Brain microvascular endothelial cell (primary cell): ENCODE measurements around the gene SMIM35.

Experiments used
- DNase-seq: peaks from one replicate; pipeline ENCODE4 v3.0.0-alpha.2; 2020
- H3K27ac ChIP-seq: fragments of 250-450 bp; sonication (Bioruptor Pico); 2 replicates; pipeline ENCODE4 v1.5.1; 2020; ENCODE audit warnings: mild to moderate bottlenecking, moderate library complexity
- H3K27me3 ChIP-seq: fragments of 250-450 bp; sonication (Bioruptor Pico); replicated peaks from 2 replicates; pipeline ENCODE4 v1.5.1; 2020; ENCODE audit warnings: mild to moderate bottlenecking
- H3K36me3 ChIP-seq: fragments of 250-450 bp; sonication (Bioruptor Pico); replicated peaks from 2 replicates; pipeline ENCODE4 v1.5.1; 2020; ENCODE audit warnings: mild to moderate bottlenecking
- H3K4me3 ChIP-seq: 2 replicates; pipeline ENCODE4 v1.5.1; 2011; ENCODE audit warnings: low read depth, mild to moderate bottlenecking, control low read depth, low read length, moderate library complexity
- CTCF ChIP-seq: IDR thresholded peaks from 2 replicates; pipeline ENCODE4 v1.5.1; 2011; ENCODE audit warnings: low read depth, mild to moderate bottlenecking, moderate library complexity, low read length, control low read depth, inconsistent platforms; ENCODE audit errors: missing control alignments
- in situ Hi-C: cut with HindIII; loops from 2 replicates; pipeline ENCODE4 v1.10.0; 2017; ENCODE audit warnings: low sequenced_read_pairs, low pct_ligation_motif_present

The SMIM35 gene

GRCh38 chr11:118057251-118058145 is 29.3 kb downstream of the SMIM35 start:
- TF ChIP-seq CTCF, result no peak
- H3K27ac ChIP-seq, result no peak overlapping the region
- H3K27me3 ChIP-seq, result no peaks in the 10 kb centered on the region
- in situ Hi-C loops, result no loop called here
- H3K36me3 ChIP-seq, result no peaks in the 10 kb centered on the region
- no peak for DNase-seq
- no peak overlapping the region for H3K4me3 ChIP-seq

DNA sequence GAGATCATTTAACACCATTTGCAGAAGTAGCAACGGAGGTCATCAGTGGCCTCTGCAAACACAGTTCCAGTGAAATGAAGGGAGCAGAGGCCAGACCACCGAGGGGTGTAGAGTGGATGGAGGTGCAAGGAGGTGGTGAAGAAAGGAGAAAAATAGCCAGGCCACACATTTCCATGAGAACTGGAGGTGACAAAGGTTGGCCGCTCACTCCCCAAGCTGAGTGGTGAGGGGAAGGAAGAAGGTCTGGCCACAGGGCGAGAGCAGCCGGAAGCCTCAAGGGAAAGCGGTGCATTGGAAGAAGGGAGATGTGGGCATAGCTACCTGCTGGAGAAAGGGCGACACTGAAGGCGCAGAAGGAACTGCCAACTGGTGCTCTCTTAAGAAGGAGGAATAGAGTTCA is 30.0 kb downstream of the SMIM35 start:
- H3K27me3 ChIP-seq, result no peaks in the 10 kb centered on the region
- no peak for TF ChIP-seq CTCF
- in situ Hi-C loops, result no loop called here

GRCh38 chr11:118055966-118056365 is 30.8 kb downstream of the SMIM35 start:
- in situ Hi-C loops, result no loop called here
- no peak for DNase-seq
- H3K4me3 ChIP-seq, result no peak overlapping the region
- no peaks in the 10 kb centered on the region for H3K27me3 ChIP-seq
- no peak for TF ChIP-seq CTCF
- no peaks in the 10 kb centered on the region for H3K36me3 ChIP-seq
- H3K27ac ChIP-seq, result no peak overlapping the region

More for the DNA sequence above, 30.0 kb downstream of the SMIM35 start:
- no peak for DNase-seq
- no peak overlapping the region for H3K27ac ChIP-seq
- no peak overlapping the region for H3K4me3 ChIP-seq
- H3K36me3 ChIP-seq, result no peaks in the 10 kb centered on the region

- Histone ChIP-seq H3K27ac (no peak overlapping the region), H3K27me3 (no peaks in the 10 kb centered on the region), H3K36me3 (no peaks in the 10 kb centered on the region), H3K4me3 (no peak overlapping the region)
- in situ Hi-C loops, result no loop called here
- no peak for DNase-seq
- no peak for TF ChIP-seq CTCF
Observed at GRCh38 chr11:118054712-118055640, 31.8 kb downstream of the SMIM35 start.

- Histone ChIP-seq H3K27me3 (no peaks in the 10 kb centered on the region), H3K36me3 (no peaks in the 10 kb centered on the region), H3K4me3 (no peak overlapping the region), H3K27ac (no peak overlapping the region)
- in situ Hi-C loops, result no loop called here
- DNase-seq, result no peak
- TF ChIP-seq CTCF, result no peak
Observed at GRCh38 chr11:118052581-118053206, 34.1 kb downstream of the SMIM35 start.
